ACHN (cell line): Measurements from ENCODE around the gene MAGI2.

Experiments
- DNase-seq: peaks from one replicate; pipeline ENCODE4 v3.0.0-alpha.2; 2015
- in situ Hi-C: cut with HindIII; loops from 2 replicates; pipeline ENCODE4 v1.10.0; 2017; ENCODE audit warnings: low sequenced_read_pairs, low pct_ligation_motif_present, low pct_unique_long_range_greater_than_20kb

The MAGI2 gene

GRCh38 chr7:78041423-78041822 is 1412.0 kb downstream of the MAGI2 start:
- in situ Hi-C loops: no loop called here

GRCh38 chr7:78039790-78040776 is 1413.4 kb downstream of the MAGI2 start:
- in situ Hi-C loops: no loop called here
- peak; percentile 15 for DNase-seq

More at GRCh38 chr7:78041423-78041822, 1412.0 kb downstream of the MAGI2 start:
- no peak for DNase-seq

DNA sequence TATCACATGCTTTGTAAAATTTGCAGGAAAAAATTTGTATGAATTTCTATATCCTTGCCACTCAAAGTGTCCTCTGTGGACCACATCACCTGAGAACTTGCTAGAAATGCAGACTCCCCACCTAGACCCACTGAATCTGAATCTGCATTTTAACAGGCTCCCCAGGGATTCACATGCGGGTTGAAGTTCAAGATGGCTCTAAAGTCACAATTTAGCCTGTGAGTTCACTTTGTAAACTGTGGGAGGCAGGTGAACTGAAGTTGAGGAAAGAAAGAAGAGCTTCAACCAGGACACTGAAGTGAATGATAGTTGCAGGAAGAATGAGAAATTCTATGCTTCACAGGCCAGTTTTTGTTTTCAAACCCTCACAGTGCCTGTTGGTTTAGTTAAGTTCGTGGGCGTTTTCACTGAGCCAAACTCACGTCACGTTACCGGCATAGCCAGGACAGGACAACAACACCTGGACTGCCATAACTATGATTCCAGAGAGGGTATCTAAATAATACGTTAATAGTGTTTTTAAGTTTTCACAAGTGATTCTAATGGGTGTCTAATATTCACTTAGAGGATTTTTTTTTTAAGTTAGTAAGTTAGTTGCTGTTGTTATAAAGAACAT is 1414.9 kb downstream of the MAGI2 start:
- no peak for DNase-seq
- in situ Hi-C loops: no loop called here

GRCh38 chr7:78037603-78038002 is 1415.9 kb downstream of the MAGI2 start:
- no peak for DNase-seq
- in situ Hi-C loops: no loop called here

DNA sequence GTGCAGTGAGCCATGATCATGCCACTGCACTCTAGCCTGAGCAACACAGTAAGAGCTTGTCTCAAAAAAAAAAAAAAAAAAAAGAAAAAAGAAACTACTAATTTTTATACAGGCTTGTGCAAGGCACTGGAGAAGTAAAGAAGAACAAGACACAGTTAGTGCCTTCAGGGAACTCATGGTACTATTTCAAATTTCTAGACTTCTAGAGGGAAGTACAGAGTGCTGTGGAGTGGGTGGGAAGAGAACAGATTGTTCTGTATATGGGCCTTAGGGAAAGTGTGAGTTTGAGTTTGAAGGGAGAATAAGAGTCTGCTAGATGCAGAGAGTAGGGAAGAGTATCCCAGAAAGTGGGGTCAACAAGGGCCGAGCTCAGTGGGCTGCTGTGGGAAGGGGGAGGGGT is 1420.1 kb downstream of the MAGI2 start:
- in situ Hi-C loops: no loop called here
- no peak for DNase-seq

DNA sequence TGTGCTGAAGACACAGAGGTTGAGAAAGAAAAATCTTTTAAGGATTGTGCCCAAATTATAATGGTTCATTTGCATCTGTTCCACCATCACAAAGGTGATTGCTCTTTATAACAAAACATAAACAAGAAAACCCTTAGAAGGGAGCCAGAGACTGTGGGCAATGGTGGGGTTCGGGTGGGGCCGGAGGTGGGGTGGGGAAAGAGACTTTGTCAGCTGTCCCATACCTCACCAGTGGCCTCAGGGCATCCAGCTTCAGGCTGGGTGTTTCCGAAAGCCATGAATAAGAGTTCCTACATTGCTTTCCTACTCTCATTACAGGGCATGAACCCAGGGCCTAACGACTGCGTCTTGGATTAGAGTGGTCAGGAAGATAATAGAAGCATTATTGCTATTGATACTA is 1427.0 kb downstream of the MAGI2 start:
- DNase-seq: no peak
- in situ Hi-C loops: no loop called here

GRCh38 chr7:78024591-78024990 is 1428.9 kb downstream of the MAGI2 start:
- DNase-seq: no peak
- in situ Hi-C loops: no loop called here

GRCh38 chr7:78023191-78023590 is 1430.3 kb downstream of the MAGI2 start:
- no peak for DNase-seq
- in situ Hi-C loops: no loop called here

DNA sequence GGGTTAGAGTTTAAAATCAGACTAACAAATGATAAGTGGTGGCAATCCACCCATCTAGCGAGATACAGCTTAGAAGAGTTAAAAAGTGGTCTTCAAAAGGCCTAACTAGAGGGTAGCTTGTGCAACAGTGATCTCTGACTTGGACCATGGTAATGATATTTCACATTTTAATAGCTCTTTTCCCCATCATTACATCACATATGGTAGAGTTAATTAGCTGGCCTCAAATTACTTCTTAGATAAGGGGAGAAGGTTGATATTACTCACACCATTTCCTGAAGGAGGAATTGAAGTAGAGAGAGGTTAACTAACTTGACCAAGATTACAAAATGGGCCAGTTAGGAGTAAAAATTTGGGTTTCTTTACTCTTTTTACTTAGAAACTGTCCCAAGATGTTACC is 1431.3 kb downstream of the MAGI2 start:
- in situ Hi-C loops: no loop called here
- DNase-seq: no peak

DNA sequence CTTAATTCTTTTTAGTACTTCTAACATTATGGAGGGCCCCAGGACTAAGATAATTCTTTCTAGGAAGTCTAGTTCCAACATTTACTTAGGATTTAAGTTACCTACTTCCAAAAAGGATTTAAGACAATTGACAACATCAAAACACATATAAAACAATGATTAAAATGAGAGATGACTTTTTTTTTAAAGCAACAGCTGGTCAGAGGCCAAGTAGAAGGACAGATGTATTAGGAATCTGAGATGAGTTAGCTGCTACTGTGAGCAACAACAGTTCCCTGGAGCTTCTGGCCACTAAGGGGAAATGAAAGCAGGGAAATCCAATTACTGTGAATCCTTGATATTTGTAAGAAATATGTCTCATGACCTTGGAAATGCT is 1432.6 kb downstream of the MAGI2 start:
- no peak for DNase-seq
- in situ Hi-C loops: no loop called here

DNA sequence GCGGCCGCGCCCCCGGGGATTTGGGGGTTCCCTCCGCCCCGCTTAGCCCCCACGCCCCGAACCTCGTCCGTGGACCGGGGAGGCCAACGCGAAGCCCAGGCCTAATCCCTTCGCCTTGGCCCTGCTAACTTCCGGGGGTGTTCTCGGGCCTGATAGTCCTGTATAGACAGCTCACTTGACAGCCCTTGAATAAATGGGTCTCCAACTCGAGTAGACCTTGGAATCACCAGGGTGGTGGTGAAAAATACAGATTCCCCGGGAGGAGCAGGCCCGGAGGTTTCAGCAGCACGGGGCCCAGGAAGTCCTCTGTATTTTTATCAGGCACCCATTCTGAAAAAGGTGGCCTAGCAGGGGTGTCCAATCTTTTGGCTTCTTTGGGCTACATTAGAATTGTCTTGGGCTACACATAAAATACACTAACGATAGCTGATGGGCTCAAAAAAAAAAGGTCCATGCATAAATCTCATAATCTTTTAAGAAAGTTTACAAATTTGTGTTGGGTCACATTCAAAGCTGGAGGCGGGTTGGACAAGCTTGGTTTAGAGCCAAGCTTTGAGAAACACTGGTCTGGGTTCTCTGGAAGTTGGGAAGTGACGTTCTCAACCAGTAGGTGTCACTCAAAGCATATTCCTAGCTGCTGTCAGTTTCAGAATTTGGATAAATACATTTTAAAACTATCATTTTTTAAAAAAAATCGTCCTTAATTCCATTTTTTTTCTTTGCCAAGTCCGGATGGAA is 1433.2 kb downstream of the MAGI2 start:
- DNase-seq: peak; percentile 83
- in situ Hi-C loops: no loop called here

- DNase-seq: peak; percentile 80
- in situ Hi-C loops: no loop called here
Observed at GRCh38 chr7:78019447-78020135, 1433.9 kb downstream of the MAGI2 start.

DNA sequence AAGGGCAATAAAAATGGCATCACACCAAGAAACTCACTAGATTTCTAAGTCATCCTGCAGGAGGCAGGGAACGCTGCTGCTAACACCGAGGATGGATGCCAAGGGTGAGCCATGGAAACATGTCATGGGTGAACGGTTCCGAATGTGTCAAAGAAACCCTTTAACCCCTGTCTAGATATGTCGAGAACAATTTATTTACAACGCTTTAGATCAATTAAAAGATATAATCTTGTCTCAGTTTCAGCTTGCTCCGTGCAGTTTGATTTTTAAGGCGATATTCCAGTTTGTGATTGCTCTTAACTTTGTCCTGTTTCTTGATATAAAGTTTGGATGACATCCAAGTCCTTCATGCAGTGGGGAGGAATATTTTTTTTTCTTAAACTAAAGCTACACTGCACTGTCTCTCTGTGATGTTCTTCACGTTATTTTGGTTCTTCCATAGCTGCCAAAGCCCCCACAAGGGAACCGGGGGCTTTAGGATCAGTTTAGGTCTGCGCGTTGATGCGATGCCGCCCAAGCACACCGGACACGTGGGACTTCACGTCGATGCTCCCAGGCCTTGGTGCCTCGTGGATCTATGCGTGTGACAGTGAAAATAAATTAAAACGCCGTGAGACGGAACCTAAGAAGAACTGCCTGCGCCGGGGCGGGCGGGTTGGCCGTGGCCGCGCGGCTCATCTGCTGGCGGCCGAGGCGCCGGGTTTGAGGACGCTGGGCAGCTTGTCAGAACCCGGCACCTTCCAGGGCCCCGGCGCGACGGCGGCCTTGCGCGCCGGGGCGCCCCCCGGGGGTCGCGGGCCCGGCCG is 1434.6 kb downstream of the MAGI2 start:
- in situ Hi-C loops: no loop called here

GRCh38 chr7:78017591-78018100 is 1435.8 kb downstream of the MAGI2 start:
- no peak for DNase-seq
- in situ Hi-C loops: no loop called here

More for the DNA sequence above, 1434.6 kb downstream of the MAGI2 start:
- DNase-seq: peak; percentile 62

GRCh38 chr7:78015574-78016260 is 1437.8 kb downstream of the MAGI2 start:
- DNase-seq: no peak
- in situ Hi-C loops: no loop called here

GRCh38 chr7:78014401-78014800 is 1439.1 kb downstream of the MAGI2 start:
- no peak for DNase-seq
- in situ Hi-C loops: no loop called here

GRCh38 chr7:78013386-78013785 is 1440.1 kb downstream of the MAGI2 start:
- no peak for DNase-seq
- in situ Hi-C loops: no loop called here
